ENCODE data around the gene TRABD2A.

TRABD2A gene

GRCh38 chr2:84906108-84906899 is 25.4 kb upstream of the TRABD2A start:
- no peak for TF ChIP-seq Cebpa-rat (IDR thresholded peaks at IDR 0.05)

GRCh38 chr2:84905181-84906107 is 24.6 kb upstream of the TRABD2A start, which contains the start of gene TMSB10:
Gene TMSB10, plus strand, starts transcription at chr2:84905656.
- Histone ChIP-seq H4K20me1 (peaks cover 5 to 26% (median 19%) of the 10 kb centered on the region in 11 experiments; a peak in 19 of 22 replicates), H3K36me3 (peaks cover 7 to 34% (median 22%) of the 10 kb centered on the region in 11 experiments; a peak in 21 of 22 replicates), H3K9me3 (replicated peaks in 1 of 11) (peaks cover 0 to 16% (median 5%) of the 10 kb centered on the region in 11 experiments; a peak in 9 of 22 replicates), H3K9ac (peak within 1 kb of the TSS; percentile 96 to 100 (median 99)), H3K4me1 (peaks cover 27 to 62% (median 44%) of the 10 kb centered on the region in 10 experiments), H3K27me3 (peaks cover 0 to 11% (median 0%) of the 10 kb centered on the region in 11 experiments; a peak in 3 of 22 replicates), H3K4me3 (peak within 1 kb of the TSS; percentile 93 to 100 (median 98)), H3K4me2 (peak within 1 kb of the TSS; percentile 77 to 98 (median 93)), H3K27ac (peak within 1 kb of the TSS; percentile 87 to 100 (median 98))
- TF ChIP-seq Cebpa-rat (IDR thresholded peaks at IDR 0.05) = no peak

More at GRCh38 chr2:84906108-84906899, 25.4 kb upstream of the TRABD2A start:
- Histone ChIP-seq H3K9me3 (replicated peaks in 1 of 11) (peaks cover 0 to 16% (median 5%) of the 10 kb centered on the region in 11 experiments; a peak in 9 of 22 replicates), H3K4me3 (peak overlapping the region; percentile 93 to 100 (median 98)), H3K27me3 (peaks cover 0 to 9% (median 0%) of the 10 kb centered on the region in 11 experiments; a peak in 3 of 22 replicates), H3K36me3 (peaks cover 7 to 34% (median 22%) of the 10 kb centered on the region in 11 experiments; a peak in 21 of 22 replicates), H3K4me2 (peak overlapping the region; percentile 77 to 98 (median 93)), H3K4me1 (peaks cover 29 to 55% (median 42%) of the 10 kb centered on the region in 10 experiments), H4K20me1 (peaks cover 5 to 26% (median 19%) of the 10 kb centered on the region in 11 experiments; a peak in 19 of 22 replicates), H3K9ac (peak overlapping the region; percentile 96 to 100 (median 99)), H3K27ac (peak overlapping the region; percentile 87 to 100 (median 98))

- Histone ChIP-seq H3K36me3 (peaks cover 7 to 28% (median 20%) of the 10 kb centered on the region in 11 experiments; a peak in 21 of 22 replicates), H4K20me1 (peaks cover 5 to 26% (median 19%) of the 10 kb centered on the region in 11 experiments; a peak in 19 of 22 replicates), H3K9ac (peak overlapping the region; percentile 96 to 100 (median 99); a peak in 20 of 22 replicates), H3K4me1 (peaks cover 27 to 69% (median 47%) of the 10 kb centered on the region in 10 experiments), H3K4me3 (peak overlapping the region; percentile 93 to 100 (median 98)), H3K27me3 (peaks cover 0 to 11% (median 0%) of the 10 kb centered on the region in 11 experiments; a peak in 3 of 22 replicates), H3K27ac (peak overlapping the region in 10 of 11 experiments; percentile 93 to 100 (median 98); a peak in 19 of 22 replicates), H3K4me2 (peak overlapping the region; percentile 77 to 96 (median 91)), H3K9me3 (replicated peaks in 1 of 11) (peaks cover 0 to 13% (median 4%) of the 10 kb centered on the region in 11 experiments; a peak in 9 of 22 replicates)
- TF ChIP-seq Cebpa-rat (IDR thresholded peaks at IDR 0.05) = no peak
Observed at GRCh38 chr2:84904717-84905174, 23.9 kb upstream of the TRABD2A start.

- peaks cover 7 to 22% (median 14%) of the 10 kb centered on the region in 11 experiments; a peak in 21 of 22 replicates for H3K36me3 ChIP-seq
- H3K9me3 ChIP-seq (replicated peaks in 1 of 11) = peaks cover 0 to 7% (median 0%) of the 10 kb centered on the region in 11 experiments; a peak in 6 of 22 replicates
- peak overlapping the region in 3 of 11 experiments; percentile 43 to 98 (median 97); a peak in 3 of 22 replicates for H3K27ac ChIP-seq
- TF ChIP-seq Cebpa-rat (IDR thresholded peaks at IDR 0.05) = no peak
- peaks cover 5 to 26% (median 19%) of the 10 kb centered on the region in 11 experiments; a peak in 19 of 22 replicates for H4K20me1 ChIP-seq
- H3K27me3 ChIP-seq = peaks cover 0 to 11% (median 0%) of the 10 kb centered on the region in 11 experiments; a peak in 3 of 22 replicates
- peak overlapping the region; percentile 77 to 96 (median 91); a peak in 21 of 22 replicates for H3K4me2 ChIP-seq
- H3K4me3 ChIP-seq = peak overlapping the region in 5 of 10 experiments; percentile 93 to 99 (median 97); a peak in 5 of 20 replicates
- H3K4me1 ChIP-seq = peaks cover 31 to 69% (median 50%) of the 10 kb centered on the region in 10 experiments
- peak overlapping the region in 9 of 11 experiments; percentile 62 to 100 (median 100); a peak in 11 of 22 replicates for H3K9ac ChIP-seq
Observed at GRCh38 chr2:84904151-84904550, 23.3 kb upstream of the TRABD2A start.

GRCh38 chr2:84902526-84902925 is 21.6 kb upstream of the TRABD2A start:
- H4K20me1 ChIP-seq = peaks cover 5 to 19% (median 16%) of the 10 kb centered on the region in 11 experiments; a peak in 19 of 22 replicates
- peak overlapping the region in 3 of 11 experiments; percentile 62 to 81 (median 78); a peak in 5 of 22 replicates for H3K4me2 ChIP-seq
- no peak overlapping the region for H3K27ac ChIP-seq
- no peak for TF ChIP-seq Cebpa-rat (IDR thresholded peaks at IDR 0.05)
- H3K4me1 ChIP-seq = peaks cover 31 to 69% (median 50%) of the 10 kb centered on the region in 10 experiments
- H3K4me3 ChIP-seq = no peak overlapping the region
- peaks cover 0 to 11% (median 0%) of the 10 kb centered on the region in 11 experiments; a peak in 3 of 22 replicates for H3K27me3 ChIP-seq
- peaks cover 7 to 15% (median 10%) of the 10 kb centered on the region in 11 experiments; a peak in 20 of 22 replicates for H3K36me3 ChIP-seq
- H3K9ac ChIP-seq = no peak overlapping the region
- H3K9me3 ChIP-seq (replicated peaks in 1 of 11) = peaks cover 0 to 4% (median 0%) of the 10 kb centered on the region in 11 experiments; a peak in 2 of 22 replicates

GRCh38 chr2:84901593-84902120 is 20.8 kb upstream of the TRABD2A start:
- peaks cover 5 to 12% (median 11%) of the 10 kb centered on the region in 11 experiments; a peak in 19 of 22 replicates for H4K20me1 ChIP-seq
- H3K4me3 ChIP-seq = no peak overlapping the region
- H3K4me2 ChIP-seq = peak overlapping the region in 8 of 11 experiments; percentile 2 to 81 (median 52); a peak in 13 of 22 replicates
- TF ChIP-seq Cebpa-rat (IDR thresholded peaks at IDR 0.05) = no peak
- H3K9ac ChIP-seq = no peak overlapping the region
- peaks cover 0 to 4% (median 0%) of the 10 kb centered on the region in 11 experiments; a peak in 2 of 22 replicates for H3K9me3 ChIP-seq (replicated peaks in 1 of 11)
- peaks cover 6 to 8% (median 6%) of the 10 kb centered on the region in 11 experiments; a peak in 20 of 22 replicates for H3K36me3 ChIP-seq
- H3K27ac ChIP-seq = peak overlapping the region in 4 of 11 experiments; percentile 1 to 44 (median 16); a peak in 4 of 22 replicates
- peaks cover 0 to 11% (median 0%) of the 10 kb centered on the region in 11 experiments; a peak in 3 of 22 replicates for H3K27me3 ChIP-seq
- peaks cover 32 to 74% (median 55%) of the 10 kb centered on the region in 10 experiments for H3K4me1 ChIP-seq

- no peak for TF ChIP-seq Cebpa-rat (IDR thresholded peaks at IDR 0.05)
- peaks cover 0 to 11% (median 0%) of the 10 kb centered on the region in 11 experiments; a peak in 3 of 22 replicates for H3K27me3 ChIP-seq
- H3K4me1 ChIP-seq = peaks cover 35 to 81% (median 61%) of the 10 kb centered on the region in 10 experiments
- peak overlapping the region in 5 of 11 experiments; percentile 1 to 44 (median 14); a peak in 6 of 22 replicates for H3K27ac ChIP-seq
- peaks cover 0 to 5% (median 4%) of the 10 kb centered on the region in 11 experiments; a peak in 11 of 22 replicates for H4K20me1 ChIP-seq
- no peak overlapping the region for H3K4me3 ChIP-seq
- H3K36me3 ChIP-seq = peaks cover 0 to under 1% (median 0%) of the 10 kb centered on the region in 11 experiments; a peak in 4 of 22 replicates
- H3K9me3 ChIP-seq (replicated peaks in 1 of 11) = peaks cover 0 to 4% (median 0%) of the 10 kb centered on the region in 11 experiments; a peak in 1 of 22 replicates
- peak overlapping the region in 7 of 11 experiments; percentile 2 to 81 (median 62); a peak in 12 of 22 replicates for H3K4me2 ChIP-seq
- H3K9ac ChIP-seq = no peak overlapping the region
Observed at GRCh38 chr2:84900971-84901370, 20.1 kb upstream of the TRABD2A start.
